Activated gamma-delta T cell (primary cell): Measurements from ENCODE around the gene PHF24.
"Not testable (repeated sequence)": the region's sequence is repeated elsewhere in the genome, so short reads cannot be mapped to it uniquely, and the experiment has no call there.

ENCODE experiments used
- DNase-seq: peaks from one replicate; lab custom pipeline; 2025; lab: John Stamatoyannopoulos, UW

The PHF24 gene

DNA sequence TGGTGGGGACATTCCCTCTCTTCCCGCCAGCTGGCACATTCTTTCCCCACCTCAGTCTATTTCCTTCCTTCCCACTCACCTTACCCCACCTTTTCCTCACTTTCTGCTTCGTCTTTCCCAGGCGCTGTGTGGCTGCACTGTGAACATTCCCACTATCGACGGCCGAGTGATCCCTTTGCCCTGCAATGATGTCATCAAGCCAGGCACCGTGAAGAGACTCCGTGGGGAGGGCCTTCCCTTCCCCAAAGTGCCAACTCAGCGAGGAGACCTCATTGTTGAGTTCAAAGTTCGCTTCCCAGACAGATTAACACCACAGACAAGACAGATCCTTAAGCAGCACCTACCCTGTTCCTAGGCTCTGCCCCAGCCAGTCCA is 38.8 kb downstream of the PHF24 start:
- DNase-seq = no peak

DNA sequence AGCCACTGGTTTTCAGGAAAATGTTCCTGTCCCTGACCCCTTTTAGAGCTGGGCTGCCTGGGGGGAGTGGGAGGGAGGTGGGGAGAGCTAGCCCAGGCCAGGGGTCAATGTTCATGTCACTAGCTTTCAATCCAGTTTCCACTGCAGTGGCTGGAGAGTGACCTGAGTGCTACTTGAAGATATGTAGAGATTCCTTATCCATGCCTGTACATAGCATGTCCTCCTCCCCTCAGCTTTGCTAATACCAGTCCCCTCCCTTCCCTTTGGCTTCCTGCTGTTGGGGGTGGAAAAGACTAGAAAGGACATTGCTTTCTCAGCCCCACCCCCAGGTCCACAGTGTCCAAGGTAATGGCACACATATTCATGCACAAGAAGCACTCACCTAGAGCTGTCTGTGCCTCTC is 39.3 kb downstream of the PHF24 start:
- DNase-seq = no peak

DNA sequence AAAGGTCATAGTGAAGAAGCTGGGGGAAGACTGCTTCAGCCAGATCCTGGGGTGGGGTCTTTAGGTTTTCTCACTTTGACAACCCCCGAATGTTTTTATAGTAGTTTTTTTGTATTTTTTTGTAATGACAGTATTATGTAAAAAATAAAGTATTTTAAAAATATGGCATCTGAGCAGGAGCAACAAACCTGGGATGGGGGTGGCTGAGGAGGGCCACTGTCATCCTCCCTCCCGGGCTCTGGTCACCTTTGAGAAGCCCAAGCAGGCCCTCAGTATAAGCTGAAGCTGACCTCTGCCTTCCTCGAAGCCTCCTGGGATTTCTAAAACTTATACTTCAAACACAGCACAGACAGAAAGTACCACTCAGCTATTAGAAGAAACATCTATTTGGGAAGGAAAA is 40.2 kb downstream of the PHF24 start:
- no peak for DNase-seq

DNA sequence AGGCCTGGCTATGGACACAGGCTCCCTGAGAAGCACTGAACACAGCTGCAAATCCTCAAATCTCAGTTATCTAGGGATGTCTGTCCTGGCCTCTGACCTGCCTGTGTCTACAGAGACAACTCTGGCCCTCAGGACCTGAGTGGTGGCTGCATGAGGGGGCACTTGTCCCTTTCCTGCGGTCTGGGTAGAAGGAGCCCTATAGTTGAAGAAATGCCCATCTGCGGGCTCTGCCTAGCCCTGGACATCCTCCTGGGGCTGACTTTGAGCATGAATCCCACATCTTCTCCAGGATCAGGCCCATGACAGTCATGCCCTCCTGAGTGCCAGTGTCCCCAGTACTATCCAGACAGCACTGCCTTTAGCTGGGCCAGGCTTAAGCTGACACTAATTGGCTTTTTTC is 41.5 kb downstream of the PHF24 start:
- no peak for DNase-seq

DNA sequence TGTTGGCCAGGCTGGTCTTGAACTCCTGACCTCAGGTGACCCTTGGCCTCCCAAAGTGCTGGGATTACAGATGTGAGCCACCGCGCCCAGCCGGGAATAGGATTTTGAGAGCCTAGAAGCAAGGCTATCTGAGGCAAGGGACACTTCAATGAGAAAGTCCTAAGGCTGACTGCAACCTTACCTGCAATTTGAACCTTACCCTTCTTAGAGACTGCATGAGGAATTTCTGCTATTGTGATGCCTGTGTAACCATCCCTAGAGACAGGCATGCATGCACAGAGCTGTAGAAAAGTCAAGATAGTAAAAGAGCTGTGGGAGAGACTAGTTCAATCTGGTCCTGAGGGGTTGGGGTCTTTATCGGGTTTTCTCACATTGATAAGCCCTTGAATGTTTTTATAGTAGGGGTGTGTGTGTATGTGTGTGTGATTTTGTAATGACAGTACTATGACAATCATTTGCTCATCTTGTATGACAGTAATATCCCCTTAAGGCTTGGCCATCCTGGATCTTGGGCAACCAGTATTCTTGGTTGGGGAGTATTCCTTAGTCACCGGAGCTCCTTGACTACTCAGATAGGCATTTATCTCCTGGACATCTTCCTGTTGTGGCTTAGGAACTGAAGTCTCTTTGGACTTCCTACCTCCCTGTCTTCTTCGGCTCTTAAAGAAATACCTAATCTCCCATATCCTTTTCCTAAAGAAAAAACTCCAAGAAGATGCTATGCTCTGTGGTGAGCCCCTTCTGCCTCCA is 42.6 kb downstream of the PHF24 start:
- no peak for DNase-seq

GRCh38 chr9:35001285-35001677 is 43.2 kb downstream of the PHF24 start:
- no peak for DNase-seq

GRCh38 chr9:35001803-35002502 is 43.9 kb downstream of the PHF24 start:
- DNase-seq = no peak

- no peak for DNase-seq
These were observed 44.5 kb downstream of the PHF24 start for GRCh38 chr9:35002623-35003022.

GRCh38 chr9:35004299-35004698 is 46.2 kb downstream of the PHF24 start:
- not testable (repeated sequence) for DNase-seq

- no peak for DNase-seq
These were observed 52.4 kb downstream of the PHF24 start for GRCh38 chr9:35010351-35010958.

DNA sequence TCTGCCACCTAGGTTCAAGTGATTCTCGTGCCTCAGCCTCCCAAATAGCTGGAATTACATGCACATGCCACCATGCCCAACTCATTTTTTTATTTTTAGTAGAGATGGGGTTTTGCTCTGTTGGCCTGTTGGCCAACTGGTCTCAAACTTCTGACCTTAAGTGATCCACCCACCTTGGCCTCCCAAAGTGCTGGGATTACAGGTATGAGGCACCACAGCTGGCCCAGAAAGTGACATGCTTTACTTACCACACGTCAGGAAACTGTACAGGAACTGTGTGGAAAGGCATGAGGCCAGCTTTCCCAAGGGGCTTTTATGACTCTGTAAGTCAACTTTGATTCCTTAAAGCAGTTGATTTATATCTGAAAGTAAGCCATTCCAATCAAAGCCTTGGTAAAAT is 56.4 kb downstream of the PHF24 start:
- no peak for DNase-seq

DNA sequence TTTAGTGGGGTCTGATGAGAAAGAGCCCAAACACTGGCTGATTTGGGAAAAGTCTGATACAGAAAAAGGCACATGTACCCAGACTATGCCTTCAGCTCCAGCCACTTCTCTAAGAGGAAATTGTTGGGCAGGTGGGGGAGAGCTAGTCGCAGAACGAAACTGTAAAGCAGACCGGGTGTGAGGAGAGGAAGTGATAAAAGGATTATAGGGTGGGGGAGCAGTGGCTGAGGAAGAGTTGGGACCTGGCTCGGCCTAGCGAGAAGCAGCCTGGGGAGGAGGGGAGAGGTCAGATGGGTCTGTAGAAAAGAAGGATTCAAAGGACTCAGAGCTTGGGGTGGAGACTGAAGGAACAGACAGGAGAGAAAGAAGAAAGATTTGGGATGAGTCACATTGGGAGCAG is 65.4 kb downstream of the PHF24 start:
- DNase-seq = not testable (repeated sequence)

DNA sequence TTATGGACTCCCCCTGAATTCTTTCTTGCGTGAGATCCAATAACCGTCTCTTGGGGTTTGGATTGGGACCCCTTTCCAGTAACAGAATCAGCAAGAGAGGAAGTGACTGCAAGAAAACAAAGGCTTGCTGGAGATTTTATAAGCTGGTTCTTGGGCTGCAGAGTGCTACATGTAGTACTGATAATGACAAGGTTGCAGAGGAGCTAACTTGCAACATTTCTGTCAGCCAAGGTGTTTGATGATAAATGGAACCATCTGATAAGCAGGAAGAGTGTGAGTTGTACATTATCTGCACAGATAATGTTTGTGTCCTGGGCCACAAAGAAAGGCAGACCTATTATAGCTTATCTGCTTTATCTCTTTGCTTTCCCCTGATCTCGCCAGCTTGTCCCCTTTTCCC is 68.6 kb downstream of the PHF24 start:
- no peak for DNase-seq

DNA sequence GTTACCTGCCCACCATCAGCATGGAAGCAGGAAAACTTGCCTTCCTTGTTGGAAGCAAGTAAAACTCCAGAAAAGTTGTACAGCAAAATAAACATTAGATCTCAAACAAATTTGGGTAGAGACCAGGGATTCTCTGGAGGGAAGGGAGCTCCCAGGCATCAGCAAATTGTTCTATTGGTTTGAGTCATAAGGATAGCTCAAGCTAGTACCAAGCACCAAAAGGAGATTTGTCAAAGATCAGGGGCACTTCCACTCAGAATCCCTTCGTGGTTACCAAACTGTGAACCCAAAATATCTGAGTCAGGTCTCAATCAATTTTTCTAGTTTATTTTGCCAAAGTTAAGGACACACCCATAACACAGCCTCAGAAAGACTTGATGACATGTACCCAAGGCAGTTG is 69.3 kb downstream of the PHF24 start:
- DNase-seq = no peak

- no peak for DNase-seq
These were observed 69.8 kb downstream of the PHF24 start for GRCh38 chr9:35027860-35028259.

DNA sequence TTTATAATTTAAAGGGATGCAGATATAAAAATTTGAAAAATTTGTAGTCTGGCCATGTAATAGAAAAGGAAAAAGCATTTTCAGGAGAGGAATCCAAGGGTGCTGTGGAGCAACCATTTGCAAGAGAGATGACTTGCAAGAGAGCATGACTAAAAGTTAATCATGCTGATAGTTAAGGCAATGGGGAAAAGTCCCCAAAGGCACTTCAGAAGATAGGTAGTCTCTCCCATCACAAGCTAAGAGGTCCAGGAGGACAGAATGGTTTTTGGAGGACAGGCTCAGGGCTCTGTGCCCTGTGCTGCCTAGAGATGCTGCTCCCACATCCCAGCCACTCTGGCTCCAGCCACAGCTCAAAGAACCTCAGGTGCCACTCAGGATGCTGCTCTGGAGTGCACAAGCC is 70.3 kb downstream of the PHF24 start:
- no peak for DNase-seq

- no peak for DNase-seq
These were observed 71.2 kb downstream of the PHF24 start for GRCh38 chr9:35029241-35029640.

GRCh38 chr9:35029852-35030251 is 71.8 kb downstream of the PHF24 start:
- DNase-seq = no peak
